ENCODE measurements around the gene IL6ST. TPM values are rescaled to one million over a fixed set of nuclear protein-coding genes. Genes with fewer than 3 reads are reported as not detected.

Gene IL6ST
- total RNA-seq, 1 experiment from 2014 or later: 60.2 TPM

DNA sequence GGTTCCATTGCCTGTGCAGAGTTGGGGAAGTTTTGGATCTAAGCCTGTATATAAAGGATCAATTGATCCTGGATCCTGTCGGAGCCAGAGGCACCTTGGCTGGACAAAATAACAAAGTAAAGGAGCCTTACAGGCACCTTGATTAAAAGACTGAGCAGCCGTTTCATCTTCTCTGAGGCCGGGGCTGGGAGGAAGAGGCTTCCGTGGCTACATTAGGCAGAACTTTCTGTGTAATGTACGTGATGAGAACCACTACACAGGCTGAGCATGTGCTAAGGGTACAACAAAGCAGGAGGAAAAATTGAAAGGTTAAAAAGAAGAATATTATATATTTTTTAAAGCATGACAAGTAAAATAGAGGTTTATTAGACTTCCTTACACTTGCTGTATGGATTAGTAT is 106.6 kb downstream of the IL6ST start:
- Histone ChIP-seq H3K9me2 (ENCODE audit: insufficient read depth) (no peaks in the 10 kb centered on the region), H3K27me3 (ENCODE audit: insufficient read depth, low read depth) (no peaks in the 10 kb centered on the region), H3K27ac (no peak overlapping the region), H3K36me3 (ENCODE audit: low read depth) (no peaks in the 10 kb centered on the region), H3K4me3 (no peak overlapping the region), H4K20me1 (ENCODE audit: insufficient read depth) (no peaks in the 10 kb centered on the region), H2AFZ (no peak overlapping the region), H3K79me2 (ENCODE audit: low read depth) (no peaks in the 10 kb centered on the region), H3K4me1 (replicated peaks; ENCODE audit: insufficient read depth) (no peaks in the 10 kb centered on the region), H3K9me3 (ENCODE audit: insufficient read depth, low read depth) (no peaks in the 10 kb centered on the region), H3F3A (ENCODE audit: insufficient read depth, low read depth) (no peaks in the 10 kb centered on the region), H3K4me2 (no peak overlapping the region)
- no TSS peak for BruUV-seq (replicated peaks)
- intact Hi-C loops (cut with micrococcal nuclease; ENCODE audit: unreplicated experiment): no loop called here
- POLR2A ChIA-PET (ENCODE audit: unreplicated experiment): no interaction called here
- no peak for TF ChIP-seq EZH2 (IDR thresholded peaks at IDR 0.05; ENCODE audit: low read depth)
- TF ChIP-seq CTCF (conservative IDR thresholded peaks at IDR 0.05): no peak
- CTCF ChIA-PET: no interaction called here
- DNase-seq: no peak

GRCh38 chr5:55885359-55885758 is 109.4 kb downstream of the IL6ST start:
- intact Hi-C loops (cut with micrococcal nuclease; ENCODE audit: unreplicated experiment): no loop called here
- Histone ChIP-seq H4K20me1 (ENCODE audit: insufficient read depth) (no peaks in the 10 kb centered on the region), H3K79me2 (ENCODE audit: low read depth) (no peaks in the 10 kb centered on the region), H3K4me3 (no peak overlapping the region), H3K27ac (no peak overlapping the region), H3K4me2 (no peak overlapping the region), H3K4me1 (replicated peaks; ENCODE audit: insufficient read depth) (no peaks in the 10 kb centered on the region), H3K27me3 (ENCODE audit: insufficient read depth, low read depth) (no peaks in the 10 kb centered on the region), H3K9me3 (ENCODE audit: insufficient read depth, low read depth) (no peaks in the 10 kb centered on the region), H3K9me2 (ENCODE audit: insufficient read depth) (no peaks in the 10 kb centered on the region), H3K36me3 (ENCODE audit: low read depth) (no peaks in the 10 kb centered on the region), H3F3A (ENCODE audit: insufficient read depth, low read depth) (no peaks in the 10 kb centered on the region), H2AFZ (no peak overlapping the region)
- TF ChIP-seq EZH2 (IDR thresholded peaks at IDR 0.05; ENCODE audit: low read depth) (no peak), CTCF (conservative IDR thresholded peaks at IDR 0.05) (no peak)
- no TSS peak for BruUV-seq (replicated peaks)
- DNase-seq: no peak
- ChIA-PET POLR2A (ENCODE audit: unreplicated experiment) (no interaction called here), CTCF (no interaction called here)

Other genes with a start within 250 kb of the IL6ST start
- gene IL31RA, start 143.6 kb downstream of the IL6ST start, total RNA-seq (2021): 2.0 TPM in 2 replicates
- gene ANKRD55, start 238.4 kb upstream of the IL6ST start, total RNA-seq (2021): not detected in 2 replicates

Measured in PC-9 (cell line).